GM19193 (cell line): ENCODE data around the gene RAB11FIP4.

ENCODE experiments used
- POLR2A ChIP-seq: IDR thresholded peaks from 4 replicates; pipeline ENCODE4 v1.6.1; 2011; ENCODE audit not compliant: insufficient read depth, insufficient read length; ENCODE audit errors: extremely low read depth

Gene RAB11FIP4

DNA sequence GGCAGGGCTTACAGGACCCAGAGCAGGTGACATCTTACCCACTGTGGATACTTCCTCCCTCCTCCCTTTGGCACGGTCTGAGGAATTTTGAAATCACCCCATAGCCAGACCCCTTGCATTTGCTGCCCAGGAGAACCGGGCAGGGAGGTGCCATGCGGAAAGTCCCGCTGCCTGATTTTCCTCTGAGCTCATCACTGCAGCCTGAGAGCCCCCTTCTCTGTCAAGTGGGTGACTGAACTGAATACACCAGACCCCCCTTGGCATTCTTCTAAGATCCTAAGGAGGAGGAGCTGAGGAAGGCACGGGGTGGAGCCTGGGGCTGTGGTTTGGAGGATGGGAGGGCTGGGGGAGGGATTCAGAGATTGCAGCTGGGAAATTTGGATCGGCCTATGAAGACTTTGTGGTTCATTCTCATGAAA lies 173.4 kb downstream of the RAB11FIP4 start:
- TF ChIP-seq POLR2A = no peak

- TF ChIP-seq POLR2A = no peak
Observed at GRCh38 chr17:31565652-31566051, 174.2 kb downstream of the RAB11FIP4 start.

DNA sequence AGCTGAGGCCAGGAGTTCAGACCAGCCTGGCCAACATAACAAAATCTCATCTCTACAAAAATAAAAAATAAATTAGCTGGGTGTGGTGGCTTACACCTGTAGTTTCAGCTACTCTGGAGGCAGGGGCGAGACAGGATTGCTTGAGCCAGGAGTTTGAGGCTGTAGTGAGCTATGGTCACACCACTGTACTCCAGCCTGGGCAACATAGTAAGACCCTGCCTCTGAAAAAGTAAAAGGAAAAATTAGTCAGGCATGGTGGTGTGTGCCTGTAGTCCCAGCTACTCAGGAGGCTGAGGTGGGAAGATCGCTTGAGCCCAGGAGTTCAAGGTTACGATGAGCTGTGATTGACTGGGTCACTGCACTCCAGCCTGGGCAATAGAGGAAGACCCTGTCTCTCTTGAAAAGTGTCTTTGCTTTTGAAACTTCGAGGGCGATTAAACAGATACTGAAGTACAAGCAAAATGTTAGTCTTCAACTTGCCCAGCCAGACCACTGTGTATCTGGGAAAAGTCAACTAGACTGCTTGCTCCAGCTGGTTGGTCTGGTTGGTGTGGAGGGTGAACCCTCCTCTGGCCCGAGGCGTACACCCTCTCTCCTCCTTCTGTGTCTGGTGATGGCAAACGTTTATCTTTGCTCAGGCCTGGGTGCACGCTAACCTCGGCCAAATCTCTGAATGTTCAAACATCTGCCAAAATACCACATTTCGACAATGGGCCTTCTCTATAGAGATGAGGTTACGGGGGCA lies 174.9 kb downstream of the RAB11FIP4 start:
- no peak for TF ChIP-seq POLR2A

DNA sequence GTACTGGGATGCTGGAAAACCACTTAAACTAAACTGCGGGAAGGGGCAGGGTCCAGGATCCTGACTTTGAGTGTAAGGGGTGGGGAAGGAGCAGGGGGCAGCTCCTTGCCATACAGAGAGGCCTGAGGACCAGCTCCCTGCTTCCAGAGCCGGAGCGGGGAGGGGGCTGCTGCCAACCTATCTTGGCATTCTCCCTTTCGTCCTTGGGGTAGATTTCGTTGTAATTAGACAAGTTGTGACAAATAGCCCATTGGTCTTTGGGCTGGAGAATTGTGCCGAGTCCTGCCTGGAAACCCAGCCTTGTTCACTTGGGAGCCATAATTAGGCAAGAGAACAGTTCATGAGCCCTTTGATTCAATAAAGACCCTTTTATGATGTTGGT lies 175.5 kb downstream of the RAB11FIP4 start:
- TF ChIP-seq POLR2A = no peak

DNA sequence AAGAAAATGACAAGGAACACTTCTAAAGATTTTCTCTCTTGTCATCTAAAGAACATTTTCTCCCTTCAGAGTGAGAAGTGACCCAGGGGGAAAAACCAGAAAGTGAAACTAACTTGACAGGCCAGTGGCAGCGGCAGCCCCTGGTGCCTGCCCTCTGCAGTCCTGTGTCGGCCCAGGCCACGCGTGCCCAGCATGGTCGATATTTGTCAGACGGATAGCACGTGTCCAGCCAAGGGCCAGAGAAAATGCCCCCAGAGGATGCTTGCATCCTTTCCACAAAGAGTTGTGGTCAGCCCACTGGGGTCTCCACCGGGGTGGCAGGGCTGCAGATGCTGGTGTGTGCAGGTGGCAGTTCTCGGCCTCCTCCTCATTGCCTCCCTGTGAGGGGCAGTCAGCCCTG lies 176.6 kb downstream of the RAB11FIP4 start:
- no peak for TF ChIP-seq POLR2A

DNA sequence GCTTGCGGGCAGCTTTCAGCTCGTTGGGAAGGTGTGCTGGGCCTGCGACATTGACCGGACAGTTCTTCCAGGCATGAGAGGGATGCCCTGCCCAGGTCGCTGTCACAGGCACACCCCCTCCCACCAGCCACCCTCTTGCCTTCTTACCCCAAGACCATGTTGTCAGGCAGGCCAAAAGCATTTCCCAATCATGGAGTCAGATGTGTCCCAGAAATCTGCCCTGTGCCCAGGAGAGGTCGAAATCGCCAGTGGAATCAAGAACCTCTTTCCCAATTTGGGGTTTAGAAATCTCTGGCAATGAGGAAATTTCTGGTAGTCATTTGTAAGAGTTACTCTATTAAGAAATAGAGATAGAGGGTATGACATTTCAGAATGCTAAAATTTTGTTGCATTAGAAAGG lies 177.1 kb downstream of the RAB11FIP4 start:
- TF ChIP-seq POLR2A = no peak

DNA sequence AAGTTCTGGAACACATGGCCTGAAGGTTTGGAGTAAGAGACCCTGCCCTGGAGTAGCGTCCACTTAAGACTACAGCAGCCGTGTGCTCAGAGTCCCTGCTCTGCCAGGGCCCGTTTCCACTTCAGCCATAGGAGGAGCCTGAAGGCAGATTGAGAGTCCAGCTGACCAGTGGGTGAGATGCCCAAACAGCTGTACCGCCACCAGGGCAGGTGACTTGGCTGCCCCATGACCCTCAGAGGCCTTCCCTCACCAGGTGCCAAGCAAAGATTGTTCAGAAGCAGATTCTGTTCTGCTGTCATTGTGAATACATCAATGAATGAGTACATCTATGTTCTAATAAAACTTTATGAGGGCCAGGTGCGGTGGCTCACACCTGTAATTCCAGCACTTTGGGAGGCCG lies 178.8 kb downstream of the RAB11FIP4 start:
- no peak for TF ChIP-seq POLR2A

- no peak for TF ChIP-seq POLR2A
Observed at GRCh38 chr17:31570951-31571892, 179.7 kb downstream of the RAB11FIP4 start.

GRCh38 chr17:31572341-31572740 lies 180.9 kb downstream of the RAB11FIP4 start:
- TF ChIP-seq POLR2A = no peak

- TF ChIP-seq POLR2A = no peak
Observed at GRCh38 chr17:31573047-31573446, 181.6 kb downstream of the RAB11FIP4 start.

DNA sequence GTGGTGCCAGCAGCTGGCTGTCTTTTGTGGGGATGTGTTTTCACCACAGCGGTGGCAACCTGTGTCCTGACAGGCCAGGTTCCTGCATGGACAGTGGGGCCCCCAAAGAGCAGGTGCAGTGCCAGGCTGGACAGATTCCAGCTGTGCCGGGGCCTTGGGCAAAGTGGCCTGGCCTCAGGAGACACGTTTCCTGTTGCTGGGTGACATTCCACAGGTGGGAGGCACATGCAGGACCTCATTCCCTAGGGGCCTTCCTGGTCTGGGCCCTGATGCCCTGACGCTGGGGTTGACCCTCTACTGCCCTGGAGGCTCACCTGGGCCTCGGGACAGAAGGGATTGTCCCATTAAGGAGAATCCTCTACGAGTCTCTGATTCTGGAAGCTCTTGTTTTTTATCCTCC lies 182.4 kb downstream of the RAB11FIP4 start:
- no peak for TF ChIP-seq POLR2A

GRCh38 chr17:31574458-31574857 lies 183.0 kb downstream of the RAB11FIP4 start:
- TF ChIP-seq POLR2A = no peak

DNA sequence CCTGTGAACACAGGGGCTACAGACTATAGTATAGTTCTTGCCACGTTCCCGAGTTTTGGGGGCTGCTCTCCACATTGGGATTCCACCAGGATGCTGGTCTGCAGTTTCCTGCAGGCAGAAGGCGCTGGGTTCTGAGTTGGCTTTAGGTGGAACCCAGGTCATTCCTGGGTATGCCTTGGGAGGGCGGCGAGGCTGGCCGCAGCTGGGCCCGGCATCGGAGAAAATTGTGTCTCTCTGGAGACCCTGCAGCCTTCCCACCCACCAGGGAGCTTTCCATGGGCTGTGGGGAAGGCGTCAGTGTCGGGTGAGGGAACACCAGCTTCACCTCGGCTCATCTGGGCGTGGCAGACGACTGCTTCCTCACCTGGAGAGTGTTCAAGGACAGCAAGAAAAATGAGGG lies 183.6 kb downstream of the RAB11FIP4 start:
- no peak for TF ChIP-seq POLR2A

DNA sequence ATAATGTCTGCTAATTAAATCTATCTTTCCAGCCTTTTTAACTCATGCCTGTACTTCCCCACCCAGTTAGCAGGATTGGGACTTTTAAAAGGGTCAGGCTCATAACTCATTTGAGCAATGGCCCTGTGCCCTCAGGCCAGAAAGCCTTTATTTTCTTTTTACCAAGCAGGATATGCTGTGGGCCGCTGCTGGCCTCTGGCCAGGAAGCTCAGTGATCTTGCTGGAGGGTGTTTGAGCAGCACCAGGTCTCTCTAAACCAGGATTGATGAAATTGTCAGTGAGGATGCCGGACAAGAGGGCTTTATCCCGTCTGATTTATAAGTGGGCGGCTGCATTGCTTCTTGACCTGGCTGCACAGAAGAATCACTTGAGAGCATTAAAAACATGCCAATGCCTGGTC lies 187.8 kb downstream of the RAB11FIP4 start:
- TF ChIP-seq POLR2A = no peak

GRCh38 chr17:31580316-31580705 lies 188.8 kb downstream of the RAB11FIP4 start:
- no peak for TF ChIP-seq POLR2A
